Stimulated activated CD4-positive, alpha-beta T cell treated with anti-CD3 and anti-CD28 coated beads, Interleukin-15, amount 100 ng/mL, for 48 hours (primary cell): ENCODE data around the gene SPINK7.
"Not testable (repeated sequence)": the region's sequence is repeated elsewhere in the genome, so short reads cannot be mapped to it uniquely, and the experiment has no call there.

Source experiments
- DNase-seq, 2 donors: peaks; one replicate each; pipeline ENCODE4 v3.0.0-alpha.2; 2020; ENCODE audit warnings: low read depth in 2 of 2

Gene SPINK7

GRCh38 chr5:148312153-148312552, at the start of gene SPINK7:
Gene SPINK7 (plus strand): TSS chr5:148312423. CDS start chr5:148312484, 61 bp downstream.
- no peak for DNase-seq

- no peak for DNase-seq
These were observed 44.3 kb upstream of the SPINK7 start for GRCh38 chr5:148267962-148268361.

- DNase-seq = no peak
These were observed 43.7 kb upstream of the SPINK7 start, which contains the start of gene SPINK13 for GRCh38 chr5:148268566-148268965. Gene SPINK13 (plus strand): TSS chr5:148268794. CDS start chr5:148270073, 1,279 bp downstream.

GRCh38 chr5:148275129-148275528, 37.1 kb upstream of the SPINK7 start:
- DNase-seq = not testable (repeated sequence)

GRCh38 chr5:148280893-148281292, 31.3 kb upstream of the SPINK7 start:
- not testable (repeated sequence) for DNase-seq

- DNase-seq = not testable (repeated sequence)
These were observed 30.9 kb upstream of the SPINK7 start for GRCh38 chr5:148281336-148281735.

GRCh38 chr5:148290271-148291195, 21.7 kb upstream of the SPINK7 start:
- no peak for DNase-seq

GRCh38 chr5:148297731-148298130, 14.5 kb upstream of the SPINK7 start:
- DNase-seq = no peak

- no peak for DNase-seq
These were observed 5.8 kb upstream of the SPINK7 start for GRCh38 chr5:148306446-148306845.

- DNase-seq = no peak
These were observed 3.2 kb upstream of the SPINK7 start for GRCh38 chr5:148309019-148309418.

GRCh38 chr5:148309746-148310145, 2.5 kb upstream of the SPINK7 start:
- DNase-seq = no peak

GRCh38 chr5:148311484-148311883, 739 bp upstream of the SPINK7 start:
- DNase-seq = no peak

GRCh38 chr5:148314187-148314586, 2.0 kb downstream of the SPINK7 start:
- no peak for DNase-seq

GRCh38 chr5:148314731-148315130, 2.5 kb downstream of the SPINK7 start:
- no peak for DNase-seq

- peak in 1 of 2 donors; percentile 7 for DNase-seq
These were observed 8.1 kb downstream of the SPINK7 start for GRCh38 chr5:148320011-148320963.

GRCh38 chr5:148333262-148333849, 21.1 kb downstream of the SPINK7 start:
- DNase-seq = no peak

GRCh38 chr5:148335259-148335658, 23.0 kb downstream of the SPINK7 start, which contains the start of gene SPINK9:
Gene SPINK9 (plus strand): TSS chr5:148335559. CDS start chr5:148335614, 55 bp downstream.
- no peak for DNase-seq

GRCh38 chr5:148336704-148337435, 24.6 kb downstream of the SPINK7 start:
- DNase-seq = no peak

- DNase-seq = no peak
These were observed 30.3 kb downstream of the SPINK7 start for GRCh38 chr5:148342371-148343045.

- no peak for DNase-seq
These were observed 30.8 kb downstream of the SPINK7 start for GRCh38 chr5:148343046-148343407.
